Activated CD8-positive, alpha-beta memory T cell treated with anti-CD3 and anti-CD28 coated beads, Interleukin-2, amount 50 U/mL, for 1 hour (primary cell): ENCODE results near the gene CELF5.
"Not testable (repeated sequence)": the region's sequence is repeated elsewhere in the genome, so short reads cannot be mapped to it uniquely, and the experiment has no call there.

Source experiments
- DNase-seq: peaks from one replicate; pipeline ENCODE4 v3.0.0-alpha.2; 2020; ENCODE audit errors: extremely low read depth

Gene CELF5

GRCh38 chr19:3190470-3190770 lies 34.0 kb upstream of the CELF5 start:
- no peak for DNase-seq

GRCh38 chr19:3190921-3191805 lies 33.3 kb upstream of the CELF5 start:
- DNase-seq, result no peak

DNA sequence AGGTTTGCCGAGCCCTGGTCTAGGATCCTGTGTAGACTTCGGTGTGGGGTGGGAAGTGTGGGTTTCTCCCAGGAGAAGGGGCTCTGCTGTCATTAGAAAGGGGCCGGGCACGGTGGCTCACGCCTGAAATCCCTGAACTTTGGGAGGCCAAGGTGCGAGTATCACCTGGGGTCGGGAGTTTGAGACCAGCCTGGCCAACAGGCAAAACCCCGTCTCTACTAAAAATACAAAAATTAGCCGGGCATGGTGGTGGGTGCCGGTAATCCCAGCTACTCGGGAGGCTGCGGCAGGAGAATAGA lies 32.7 kb upstream of the CELF5 start:
- DNase-seq, result not testable (repeated sequence)

DNA sequence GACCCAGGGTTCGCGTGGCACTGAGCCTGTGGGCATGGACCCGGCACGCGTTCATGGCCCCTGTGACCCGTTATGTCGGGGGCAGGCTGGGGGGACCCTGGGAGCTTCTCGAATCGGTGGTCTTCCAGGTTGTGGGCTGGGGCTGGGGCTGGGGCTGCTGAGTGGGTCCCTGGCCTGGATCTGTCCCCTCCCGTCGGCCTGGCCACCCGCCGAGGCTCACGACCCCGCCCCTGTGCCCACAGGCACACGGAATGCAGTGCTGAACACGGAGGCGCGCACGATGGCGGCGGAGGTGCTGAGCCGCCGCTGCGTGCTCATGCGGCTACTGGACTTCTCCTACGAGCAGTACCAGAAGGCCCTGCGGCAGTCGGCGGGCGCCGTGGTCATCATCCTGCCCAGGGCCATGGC lies 32.2 kb upstream of the CELF5 start:
- DNase-seq, result no peak

DNA sequence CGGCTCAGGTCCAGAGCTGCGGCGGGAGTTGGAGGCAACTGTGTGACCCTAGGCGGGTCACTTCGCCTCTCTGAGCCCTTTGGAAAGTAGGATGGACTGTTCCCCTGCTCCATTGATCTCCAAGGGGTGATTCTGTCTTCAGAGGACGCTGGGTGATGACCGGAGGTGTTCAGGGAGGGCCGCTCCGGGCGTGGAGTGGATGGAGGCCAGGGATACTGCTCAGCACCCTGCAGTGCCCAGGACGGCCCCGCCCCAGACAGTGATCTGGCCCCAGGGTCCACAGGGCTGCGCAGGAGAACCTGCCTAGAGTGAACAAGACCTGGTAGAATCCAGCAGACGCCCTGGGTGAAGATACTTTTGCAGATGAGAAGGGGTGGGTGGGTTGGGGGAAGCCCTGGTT lies 31.8 kb upstream of the CELF5 start:
- no peak for DNase-seq

DNA sequence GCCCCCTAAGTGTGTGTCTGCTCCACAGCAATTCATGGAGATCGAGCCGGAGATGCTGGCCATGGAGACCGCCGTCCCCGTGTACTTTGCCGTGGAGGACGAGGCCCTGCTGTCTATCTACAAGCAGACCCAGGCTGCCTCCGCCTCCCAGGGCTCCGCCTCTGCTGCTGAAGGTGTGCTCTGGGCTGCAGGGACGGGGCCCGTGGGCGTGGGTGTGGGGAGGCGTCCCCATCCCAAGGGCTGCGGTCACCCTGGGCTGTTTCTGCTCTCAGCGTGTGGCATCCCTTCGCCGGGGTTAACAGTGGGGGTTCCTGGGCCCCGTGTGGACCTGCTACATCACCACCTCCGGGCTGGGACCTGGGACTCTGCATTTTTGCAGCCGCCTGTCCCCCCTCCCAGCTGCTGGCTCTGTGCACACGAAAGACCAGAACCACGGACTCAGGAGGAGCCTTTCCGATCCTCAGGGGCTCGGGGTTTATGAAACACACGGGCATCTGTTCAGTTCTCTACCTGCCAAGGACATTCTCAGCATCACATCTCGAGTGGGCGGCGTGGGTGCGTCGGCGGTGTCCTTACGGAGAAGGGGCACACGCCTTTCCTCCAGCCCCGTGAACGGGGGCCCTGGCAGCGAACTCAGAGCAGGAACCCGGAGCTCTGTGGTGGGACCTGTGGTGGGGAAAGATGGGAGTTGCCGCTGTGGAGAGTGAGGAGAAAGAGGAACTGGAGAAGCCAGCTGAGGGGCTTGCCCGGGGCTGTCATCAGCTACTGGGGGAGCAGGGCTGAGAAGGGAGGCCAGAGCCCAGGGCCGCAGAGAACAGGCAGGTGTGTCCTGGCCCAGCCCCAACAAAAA lies 31.0 kb upstream of the CELF5 start:
- no peak for DNase-seq

- DNase-seq, result no peak
Measured at GRCh38 chr19:3194106-3195087, 30.1 kb upstream of the CELF5 start.

GRCh38 chr19:3196064-3196932 lies 28.2 kb upstream of the CELF5 start:
- no peak for DNase-seq

- no peak for DNase-seq
Measured at GRCh38 chr19:3196933-3197205, 27.6 kb upstream of the CELF5 start.

DNA sequence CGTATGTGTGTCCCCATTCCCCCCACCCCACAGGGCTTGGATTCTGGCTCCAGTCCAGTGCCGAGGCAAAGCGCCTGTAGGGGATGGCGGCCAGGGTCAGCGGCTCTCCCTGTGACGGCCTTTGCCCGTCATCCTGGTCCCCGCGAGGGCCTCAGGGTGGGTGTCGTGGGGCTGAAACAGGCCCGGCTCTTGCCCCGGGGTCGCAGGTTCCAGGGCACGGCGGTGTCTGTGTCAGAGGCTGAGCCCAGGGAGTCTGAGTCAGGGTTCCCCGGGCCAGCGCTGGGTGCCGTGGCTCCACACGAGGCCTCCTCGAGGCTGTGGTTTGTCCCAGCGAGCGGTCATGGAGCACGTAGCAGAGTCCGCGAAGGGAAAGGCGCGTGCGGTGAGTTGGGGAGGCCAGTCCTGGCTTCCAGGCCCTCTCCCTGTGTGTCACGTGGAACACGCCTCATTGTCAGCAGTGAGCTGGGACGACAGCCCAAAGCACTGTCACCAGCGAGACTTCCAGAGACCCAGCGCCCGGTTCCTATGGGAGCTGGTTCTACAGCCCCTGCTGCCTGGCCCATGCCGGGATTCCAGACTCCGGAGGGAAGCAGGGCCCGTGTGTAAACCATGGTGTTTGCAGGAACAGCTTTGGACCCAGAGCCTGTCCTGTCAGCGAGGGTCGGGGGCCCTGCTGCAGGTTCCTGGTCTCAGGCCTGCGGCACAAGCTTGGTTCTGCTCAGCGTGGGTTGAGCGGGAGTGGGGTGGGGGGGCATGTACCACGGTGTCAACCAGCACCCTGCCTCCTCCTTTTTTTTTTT lies 25.4 kb upstream of the CELF5 start:
- DNase-seq, result no peak

DNA sequence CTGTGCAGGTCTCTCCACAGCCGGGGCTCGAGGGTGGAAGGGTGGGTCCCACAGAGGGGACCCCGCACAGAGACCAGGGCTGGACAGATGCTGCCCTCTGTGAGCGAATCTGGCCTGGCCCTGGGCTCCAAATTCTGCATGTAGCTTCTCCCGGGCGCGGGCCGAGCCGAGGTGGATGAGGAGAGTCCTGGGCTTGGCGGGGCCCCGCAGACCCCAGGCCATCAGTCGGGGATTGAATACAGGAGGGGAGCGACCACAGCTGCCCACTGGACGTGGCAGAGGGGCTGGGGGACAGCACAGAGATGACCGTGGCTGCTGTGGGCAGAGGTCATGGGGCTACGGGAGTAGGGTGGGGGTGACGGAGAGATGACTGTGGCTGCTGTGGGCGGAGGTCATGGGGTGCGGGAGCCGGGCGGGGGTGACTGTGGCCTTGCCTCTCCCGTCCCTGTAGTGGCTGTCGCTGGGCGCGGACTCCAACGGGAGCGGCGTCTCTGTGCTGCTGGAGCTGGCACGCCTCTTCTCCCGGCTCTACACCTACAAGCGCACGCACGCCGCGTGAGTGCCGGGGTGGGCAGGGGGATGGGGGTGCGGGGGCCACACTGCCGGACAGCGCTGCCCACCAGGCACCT lies 23.3 kb upstream of the CELF5 start:
- DNase-seq, result no peak

DNA sequence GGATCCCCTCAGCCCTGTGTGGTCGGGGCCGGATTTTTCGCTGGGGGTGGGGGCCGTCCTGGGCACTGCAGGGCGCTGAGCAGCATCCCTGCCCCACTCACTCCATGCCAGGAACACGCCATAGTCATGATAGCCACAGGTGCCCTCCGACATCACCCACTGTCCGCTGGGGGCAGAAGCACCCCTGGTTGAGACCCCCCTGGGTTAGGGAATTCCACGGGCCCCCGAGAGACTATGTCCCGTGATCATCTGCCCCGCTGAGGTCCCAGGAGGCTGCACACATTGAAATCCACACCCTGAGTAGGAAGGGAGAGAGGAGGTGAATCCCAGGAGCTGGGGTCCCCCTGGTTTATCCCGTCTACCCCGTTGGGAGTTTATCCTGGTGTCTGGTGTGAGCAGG lies 22.6 kb upstream of the CELF5 start:
- DNase-seq, result no peak

DNA sequence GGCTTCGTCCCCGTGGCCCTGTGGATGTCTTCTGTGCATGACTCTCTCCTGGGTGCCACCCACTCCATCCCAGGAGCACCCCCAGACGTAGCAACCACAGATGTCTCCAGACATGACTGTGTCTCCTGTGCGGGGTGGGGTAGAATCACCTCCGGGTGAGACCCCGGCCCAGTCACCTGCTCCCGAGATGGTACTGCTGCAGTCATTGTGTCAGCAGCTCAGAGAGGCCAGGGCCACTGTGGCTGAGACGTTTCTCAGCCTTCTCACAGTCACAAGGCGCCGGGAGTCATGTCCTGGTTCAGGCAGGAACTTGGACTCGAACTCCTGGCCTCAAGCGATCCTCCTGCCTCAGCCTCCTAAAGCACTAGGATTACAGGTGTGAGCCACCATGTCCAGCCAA lies 22.1 kb upstream of the CELF5 start:
- no peak for DNase-seq

GRCh38 chr19:3202895-3203294 lies 21.6 kb upstream of the CELF5 start:
- DNase-seq, result not testable (repeated sequence)

DNA sequence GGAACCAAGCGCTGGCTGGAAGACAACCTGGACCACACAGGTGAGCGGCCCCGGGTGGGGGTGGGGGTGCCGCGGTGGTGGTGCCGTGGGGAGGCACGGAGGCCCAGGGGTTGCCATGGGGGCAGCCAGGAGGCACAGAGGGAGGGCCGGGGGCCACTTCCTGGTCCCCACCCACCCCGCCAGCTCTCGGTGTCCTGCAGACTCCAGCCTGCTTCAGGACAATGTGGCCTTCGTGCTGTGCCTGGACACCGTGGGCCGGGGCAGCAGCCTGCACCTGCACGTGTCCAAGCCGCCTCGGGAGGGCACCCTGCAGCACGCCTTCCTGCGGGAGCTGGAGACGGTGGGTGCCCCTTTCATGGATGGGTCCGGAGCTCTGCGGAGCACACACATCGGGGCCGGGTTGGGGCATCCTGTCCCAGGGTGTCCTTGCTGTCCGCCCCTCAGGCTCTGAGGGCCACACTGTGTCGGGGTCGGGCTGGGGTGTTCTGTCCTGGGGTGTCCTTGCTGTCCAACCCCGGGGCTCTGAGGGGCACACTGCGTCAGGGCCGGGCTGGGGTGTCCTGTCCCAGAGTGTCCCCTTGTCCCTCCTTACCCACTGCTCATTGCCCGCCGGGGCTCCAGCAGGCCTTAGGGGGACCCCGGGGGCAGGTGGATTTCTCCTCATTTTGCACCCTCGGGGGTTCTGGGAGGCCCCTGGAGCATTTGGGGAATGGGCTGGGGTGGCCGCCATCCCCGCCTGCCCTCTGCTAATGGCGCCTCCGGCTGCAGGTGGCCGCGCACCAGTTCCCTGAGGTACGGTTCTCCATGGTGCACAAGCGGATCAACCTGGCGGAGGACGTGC lies 20.4 kb upstream of the CELF5 start:
- DNase-seq, result no peak

DNA sequence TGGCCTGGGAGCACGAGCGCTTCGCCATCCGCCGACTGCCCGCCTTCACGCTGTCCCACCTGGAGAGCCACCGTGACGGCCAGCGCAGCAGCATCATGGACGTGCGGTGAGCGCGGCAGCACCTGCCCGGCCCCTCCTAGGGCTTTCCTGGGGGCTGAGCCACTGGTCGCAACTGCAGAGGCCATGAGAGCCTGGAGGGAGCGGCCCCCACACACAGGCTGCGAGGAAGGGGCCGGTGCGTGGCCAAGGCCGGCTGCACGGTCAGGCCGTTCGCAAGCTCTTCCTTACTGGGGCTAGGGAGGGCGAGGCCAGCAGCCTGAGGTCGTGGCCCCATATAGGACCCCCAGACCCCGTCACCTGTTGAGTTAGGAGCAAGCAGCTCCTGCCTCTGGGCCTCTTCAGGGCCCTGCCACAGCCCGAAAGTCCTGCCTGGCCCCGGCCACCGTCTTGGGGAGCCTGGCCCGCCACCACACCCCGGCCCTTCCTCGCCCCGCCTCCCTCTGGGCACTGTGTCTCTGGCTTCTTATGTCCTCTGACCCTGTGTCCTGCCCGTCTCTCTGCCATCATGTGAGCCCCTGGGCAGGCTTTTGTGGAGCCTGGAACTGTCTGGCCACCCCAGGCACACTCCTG lies 19.7 kb upstream of the CELF5 start:
- no peak for DNase-seq

- DNase-seq, result no peak
Measured at GRCh38 chr19:3206216-3206953, 18.1 kb upstream of the CELF5 start.
